Fibroblast of lung (primary cell): ENCODE measurements around the gene BEX2. TPM values are rescaled to one million over a fixed set of nuclear protein-coding genes. Genes with fewer than 3 reads are reported as not detected.
"Not testable (repeated sequence)": the region's sequence is repeated elsewhere in the genome, so short reads cannot be mapped to it uniquely, and the experiment has no call there.

ENCODE experiments used
- DNase-seq, 2 donors: peaks; one replicate each; pipeline versions ENCODE4 v3.0.0 to v3.0.0-alpha.2; 2010; ENCODE audit warnings: low read depth in 2 of 2
- H2AFZ ChIP-seq: 2 replicates; pipeline ENCODE4 v1.5.1; 2012; ENCODE audit warnings: low read length, control low read depth, inconsistent platforms
- H3K27ac ChIP-seq: 2 replicates; pipeline ENCODE4 v1.5.1; 2011; ENCODE audit warnings: low read length, control low read depth; ENCODE audit not compliant: insufficient read depth
- H3K27me3 ChIP-seq: 2 replicates; pipeline ENCODE4 v1.5.1; 2011; ENCODE audit warnings: mild to moderate bottlenecking, low read length; ENCODE audit not compliant: control insufficient read depth, insufficient read depth
- H3K36me3 ChIP-seq: 2 replicates; pipeline ENCODE4 v1.5.1; 2011; ENCODE audit warnings: low read length; ENCODE audit not compliant: control insufficient read depth, insufficient read depth
- H3K4me1 ChIP-seq: 2 replicates; pipeline ENCODE4 v1.5.1; 2011; ENCODE audit warnings: low read length; ENCODE audit not compliant: control insufficient read depth, insufficient read depth; ENCODE audit errors: extremely low read depth
- H3K4me2 ChIP-seq: 2 replicates; pipeline ENCODE4 v1.5.1; 2011; ENCODE audit warnings: low read length, control low read depth; ENCODE audit not compliant: insufficient read depth; ENCODE audit errors: extremely low read depth
- H3K4me3 ChIP-seq, 4 experiments: fragments of 200-600 bp in 1 of 4; sonication (generic) in 1 of 4; replicated peaks in 1 of 4; 2 replicates each; pipeline ENCODE4 v1.5.1; 2011 to 2016; ENCODE audit warnings: low read length in 4 of 4, low read depth in 3 of 4, mild to moderate bottlenecking in 3 of 4, control low read depth in 2 of 4, inconsistent platforms in 1 of 4, mixed read lengths in 1 of 4; ENCODE audit not compliant: insufficient read depth in 1 of 4; ENCODE audit errors: control extremely low read depth in 1 of 4
- H3K79me2 ChIP-seq: 2 replicates; pipeline ENCODE4 v1.5.1; 2012; ENCODE audit warnings: mild to moderate bottlenecking, low read length, inconsistent platforms; ENCODE audit not compliant: control insufficient read depth, insufficient read depth
- H3K9ac ChIP-seq: 2 replicates; pipeline ENCODE4 v1.5.1; 2011; ENCODE audit warnings: mild to moderate bottlenecking, low read length, control low read depth; ENCODE audit not compliant: insufficient read depth
- H3K9me3 ChIP-seq: 2 replicates; pipeline ENCODE4 v1.5.1; 2012; ENCODE audit warnings: low read depth, low read length; ENCODE audit not compliant: control insufficient read depth, insufficient read depth
- H4K20me1 ChIP-seq: 2 replicates; pipeline ENCODE4 v1.5.1; 2011; ENCODE audit warnings: low read length; ENCODE audit not compliant: control insufficient read depth, insufficient read depth; ENCODE audit errors: extremely low read depth
- CTCF ChIP-seq, 2 donors: IDR thresholded peaks in 1 of 2; conservative IDR thresholded peaks in 1 of 2; 1 replicate in 1 of 2; 2 replicates in 1 of 2; pipeline ENCODE4 v1.5.1; 2011 to 2012; ENCODE audit warnings: low read length in 2 of 2, control low read depth in 1 of 2, inconsistent platforms in 1 of 2, low read depth in 1 of 2, mild to moderate bottlenecking in 1 of 2
- EZH2 ChIP-seq: IDR thresholded peaks from 2 replicates; pipeline ENCODE4 v1.5.1; 2012; ENCODE audit warnings: low read length, control low read depth, mild to moderate bottlenecking; ENCODE audit errors: missing control alignments
- polyA minus RNA-seq: library from RNA; depleted of rRNA, polyadenylated mRNA; stranded (reverse); fragments of >200 nt; gene quantifications from 2 replicates; pipeline ENCODE4 v1.2.3, GENCODE V29; 2011; ENCODE audit warnings: low replicate concordance
- polyA plus RNA-seq, 2 donors: library from polyadenylated mRNA; depleted of rRNA in 1 of 2; stranded (reverse) in 1 of 2; unstranded in 1 of 2; fragments of >200 nt; gene quantifications; 2 replicates each; pipeline ENCODE4 v1.2.1, GENCODE V29; 2011 to 2012; ENCODE audit warnings: missing spikeins in 1 of 2
- total RNA-seq: library from RNA; depleted of rRNA; stranded (reverse); fragments of >200 nt; gene quantifications from 2 replicates; pipeline ENCODE4 v1.2.1, GENCODE V29; 2014

BEX2 gene
- total RNA-seq (2.8 and 5.9 TPM in 2 replicates), polyA plus RNA-seq (0.32 TPM in 2 replicates), polyA minus RNA-seq (not detected in 2 replicates)
- 0.30 and 0.36 TPM in 2 replicates for polyA plus RNA-seq (2012)

DNA sequence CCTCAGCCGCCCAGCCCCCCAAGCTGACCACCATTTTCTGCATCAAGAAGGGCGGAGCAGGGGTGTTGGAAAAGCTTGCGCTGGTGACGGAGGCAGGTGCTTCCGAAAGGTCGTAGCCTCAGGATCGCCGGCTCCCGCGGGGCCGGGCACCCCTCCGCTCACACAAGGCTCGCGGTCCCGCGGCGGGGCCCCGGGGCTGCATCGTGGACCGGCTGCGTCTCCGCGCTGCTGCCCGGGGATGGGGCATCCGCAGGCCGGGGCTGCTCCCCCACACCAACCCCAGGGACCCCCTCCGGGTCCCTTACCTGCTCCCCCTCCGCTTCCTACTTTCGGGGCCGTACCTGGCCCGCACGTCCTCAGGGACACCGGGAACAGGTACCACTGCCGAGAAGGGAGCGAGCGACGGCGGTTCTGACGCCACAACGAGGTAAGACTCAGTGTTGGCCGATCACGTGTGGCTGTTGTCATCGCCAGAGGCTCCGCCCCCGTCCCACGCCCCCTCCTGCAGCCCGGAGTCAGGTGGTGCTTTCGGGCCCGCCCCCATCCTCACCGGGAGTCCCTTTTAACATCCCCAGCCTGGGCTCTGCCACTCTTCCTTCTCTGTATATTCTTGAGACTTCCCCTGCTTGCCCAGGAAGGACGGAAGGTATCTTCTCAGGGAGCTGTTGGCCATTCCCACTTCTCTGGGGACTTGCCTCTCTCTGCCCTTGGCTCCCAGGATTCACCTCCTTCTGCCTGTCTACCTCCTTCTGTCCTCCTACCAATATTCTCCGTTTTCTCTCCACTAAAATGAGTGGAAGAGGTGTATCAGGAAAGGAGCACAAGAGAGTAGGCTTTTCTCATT lies at the start of gene BEX2:
BEX2 (minus strand) TSS at position 436 of the 844 bp plus-strand sequence. CDS start 1,014 bp downstream, outside the sequence.
- no peak within 1 kb of the TSS for H3K9ac ChIP-seq
- no peaks in the 10 kb centered on the region for H3K4me1 ChIP-seq
- no peaks in the 10 kb centered on the region for H3K27me3 ChIP-seq
- H3K9me3 ChIP-seq, result no peaks in the 10 kb centered on the region
- DNase-seq, result peak; percentile 17 to 42
- peak within 1 kb of the TSS; percentile 15 for H3K4me2 ChIP-seq
- no peaks in the 10 kb centered on the region for H3K79me2 ChIP-seq
- H4K20me1 ChIP-seq, result no peaks in the 10 kb centered on the region
- TF ChIP-seq CTCF (conservative IDR thresholded peaks at IDR 0.05 in 1 of 2, IDR thresholded peaks at IDR 0.05 in 1 of 2; ENCODE audit: low read depth in 1 of 2, low read length in 2 of 2) (no peak), EZH2 (no peak)
- H3K27ac ChIP-seq, result no peak within 1 kb of the TSS
- peak within 1 kb of the TSS in 2 of 4 experiments; percentile 49 to 53 for H3K4me3 ChIP-seq
- H2AFZ ChIP-seq, result no peak within 1 kb of the TSS
- no peaks in the 10 kb centered on the region for H3K36me3 ChIP-seq

- H3K36me3 ChIP-seq, result no peaks in the 10 kb centered on the region
- no peak for TF ChIP-seq CTCF (conservative IDR thresholded peaks at IDR 0.05 in 1 of 2, IDR thresholded peaks at IDR 0.05 in 1 of 2; ENCODE audit: low read depth in 1 of 2, low read length in 2 of 2)
- TF ChIP-seq EZH2, result no peak
- no peak overlapping the region for H3K27ac ChIP-seq
- H3K4me3 ChIP-seq, result no peak overlapping the region
- H4K20me1 ChIP-seq, result no peaks in the 10 kb centered on the region
- H3K4me2 ChIP-seq, result no peak overlapping the region
- no peak overlapping the region for H2AFZ ChIP-seq
- H3K79me2 ChIP-seq, result peaks cover 16% of the 10 kb centered on the region
- DNase-seq, result no peak
- H3K4me1 ChIP-seq, result peaks cover 4% of the 10 kb centered on the region
- no peaks in the 10 kb centered on the region for H3K9me3 ChIP-seq
- no peaks in the 10 kb centered on the region for H3K27me3 ChIP-seq
- H3K9ac ChIP-seq, result no peak overlapping the region
Observed at GRCh38 chrX:103360092-103360491, 49.3 kb upstream of the BEX2 start.

DNA sequence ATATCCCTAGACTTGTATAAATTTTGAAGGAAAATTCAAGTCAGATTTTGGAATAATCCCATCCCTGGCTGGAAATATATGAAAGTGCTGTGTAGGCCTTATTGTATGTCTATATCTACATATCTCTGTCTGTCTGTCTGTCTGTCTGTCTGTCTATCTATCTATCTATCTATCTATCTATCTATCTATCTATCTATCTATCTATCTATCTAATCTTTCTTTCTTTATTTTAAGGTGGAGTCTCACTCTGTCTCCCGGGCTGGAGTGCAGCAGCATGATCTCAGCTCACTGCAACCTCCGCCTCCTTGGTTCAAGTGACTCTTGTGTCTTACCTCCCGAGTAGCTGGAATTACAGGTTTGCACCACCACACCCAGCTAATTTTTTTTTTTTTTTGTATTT lies 48.8 kb upstream of the BEX2 start:
- H3K9me3 ChIP-seq, H3K4me1 ChIP-seq, H3K4me2 ChIP-seq, H2AFZ ChIP-seq, DNase-seq, H4K20me1 ChIP-seq, H3K27ac ChIP-seq, H3K27me3 ChIP-seq, H3K36me3 ChIP-seq, H3K9ac ChIP-seq, H3K4me3 ChIP-seq: not testable (repeated sequence)
- H3K79me2 ChIP-seq, result peaks cover 16% of the 10 kb centered on the region
